Ovary (tissue), 9 donors: ENCODE measurements around the gene CA7. TPM values are rescaled to one million over a fixed set of nuclear protein-coding genes. Genes with fewer than 3 reads are reported as not detected.
"Not testable (repeated sequence)": the region's sequence is repeated elsewhere in the genome, so short reads cannot be mapped to it uniquely, and the experiment has no call there.

Experiments
- DNase-seq, 5 donors: peaks; one replicate each; pipeline ENCODE4 v3.0.0-alpha.2; 2019 to 2020
- H3K27ac ChIP-seq, 2 donors: fragments of 200-600 bp; one replicate each; pipeline versions ENCODE4 v1.5.1 to v1.8.0; 2019 to 2022
- H3K27me3 ChIP-seq: fragments of 200-600 bp; one replicate; pipeline ENCODE4 v1.8.0; 2022
- H3K36me3 ChIP-seq: fragments of 200-600 bp; sonication (generic); one replicate; pipeline ENCODE4 v1.5.1; 2019
- H3K4me1 ChIP-seq: one replicate; pipeline ENCODE4 v1.8.1; 2013; ENCODE audit warnings: mild to moderate bottlenecking, moderate library complexity; ENCODE audit not compliant: insufficient read depth
- H3K4me3 ChIP-seq: fragments of 200-600 bp; sonication (generic); one replicate; pipeline ENCODE4 v1.5.1; 2017
- H3K9me3 ChIP-seq, 2 donors: fragments of 200-600 bp in 1 of 2; sonication (generic) in 1 of 2; one replicate each; pipeline versions ENCODE4 v1.5.1 to v1.8.1; 2013 to 2019; ENCODE audit warnings: mild to moderate bottlenecking in 1 of 2, moderate library complexity in 1 of 2
- CTCF ChIP-seq, 3 donors: fragments of 450-650 bp in 2 of 3; fragments of 200-600 bp in 1 of 3; IDR thresholded peaks; one replicate each; pipeline versions ENCODE4 v1.5.1 to v1.8.0; 2016 to 2022; ENCODE audit warnings: antibody characterized with exemption in 3 of 3, mild to moderate bottlenecking in 1 of 3
- EP300 ChIP-seq: sonication (generic); formaldehyde crosslinking; IDR thresholded peaks from one replicate; pipeline ENCODE4 v1.6.1; 2017; ENCODE audit warnings: antibody characterized with exemption
- POLR2A ChIP-seq: fragments of 450-650 bp; IDR thresholded peaks from one replicate; pipeline ENCODE4 v1.6.1; 2017; ENCODE audit warnings: antibody characterized with exemption, mild to moderate bottlenecking, moderate library complexity
- WGBS, 3 donors: extraction: QIAGEN DNeasy Blood & Tissue Kit in 1 of 3; methylation state at CpG; one replicate each; pipeline versions ENCODE4 v1.1.5 to v1.1.7; 2013 to 2017; 5-methylcytosine and 5-hydroxymethylcytosine counted together
- intact Hi-C, 4 donors: fragments of 100-400 bp; cut with DNase I; formaldehyde crosslinking; loops; one replicate each; pipeline versions ENCODE4 v1.11.0 to v1.15.1; 2022 to 2023
- polyA plus RNA-seq, 2 donors: library from polyadenylated mRNA; stranded (reverse); fragments of 200-250 nt in 1 of 2; fragments of 350-450 nt in 1 of 2; fragmentation: Illumina TruSeq in 1 of 2; extraction: RNeasy Lipid Tissue Mini Kit (QIAGEN cat#74804) in 1 of 2; gene quantifications; one replicate each; pipeline ENCODE4 v1.2.3, GENCODE V29; 2013 to 2014
- total RNA-seq, 7 donors: library from RNA; depleted of rRNA in 2 of 7; stranded (reverse); fragments of >200 nt in 2 of 7; fragmentation: NEBNext Ultra II Directional in 3 of 7; extraction: Animal tissue kit (Norgen Biotek cat#: 25700) in 3 of 7; gene quantifications; one replicate each; pipeline versions ENCODE4 v1.1.0 to v1.2.4, GENCODE V29; 2016 to 2023
- donor health status: DM: no; HTN: no; CAD: no; lungs with moderate emphysema.
- donor health status: DM: no; HTN: no; CAD: no.
- donor health status: Bipolar disorder and iron deficiency.
- donor health status: DM: yes; HTN: yes; CAD: no.
- donor health status: DM: no; HTN: no; CAD: no.
- donor health status: DM: yes; HTN: yes; CAD: no.

CA7 gene
- total and polyA plus RNA-seq, 9 donors, result not detected

- peaks cover 23% of the 10 kb centered on the region for H3K4me1 ChIP-seq
- intact Hi-C loops, result loop anchor here (2.0 to 10.0 kb wide), 3 partner anchors 33 to 259 kb away; partner anchors contain the start of genes CIAO2B (in 2 of the 4), B3GNT9 (in 1 of the 4), FBXL8 (in 1 of the 4) and TRADD (in 1 of the 4)
- 78 to 86% (median 83%) methylated on average over 5 of the region's 5 CpGs for WGBS, 3 donors
- no peak for TF ChIP-seq CTCF (IDR thresholded peaks at IDR 0.05)
- no peak for TF ChIP-seq POLR2A
- H3K27ac ChIP-seq, result no peak overlapping the region
- no peak overlapping the region for H3K4me3 ChIP-seq
- no peaks in the 10 kb centered on the region for H3K27me3 ChIP-seq
- no peak for DNase-seq
- H3K9me3 ChIP-seq, result no peaks in the 10 kb centered on the region
- H3K36me3 ChIP-seq, result no peaks in the 10 kb centered on the region
These were observed 51.4 kb downstream of the CA7 start for GRCh38 chr16:66895689-66895979.

GRCh38 chr16:66895999-66896398, 51.8 kb downstream of the CA7 start:
- H3K27ac ChIP-seq, result no peak overlapping the region
- intact Hi-C loops, result loop anchor here (2.0 to 10.0 kb wide), 3 partner anchors 33 to 259 kb away; partner anchors contain the start of genes CIAO2B (in 2 of the 4), B3GNT9 (in 1 of the 4), FBXL8 (in 1 of the 4) and TRADD (in 1 of the 4)
- WGBS, 3 donors, result 89 to 96% (median 93%) methylated on average over 3 of the region's 3 CpGs
- no peaks in the 10 kb centered on the region for H3K9me3 ChIP-seq
- no peak overlapping the region for H3K4me3 ChIP-seq
- no peak for TF ChIP-seq POLR2A
- TF ChIP-seq EP300, result no peak
- no peak for TF ChIP-seq CTCF (IDR thresholded peaks at IDR 0.05)
- no peaks in the 10 kb centered on the region for H3K36me3 ChIP-seq
- H3K27me3 ChIP-seq, result no peaks in the 10 kb centered on the region
- peaks cover 26% of the 10 kb centered on the region for H3K4me1 ChIP-seq
- DNase-seq, result no peak

GRCh38 chr16:66896682-66897081, 52.5 kb downstream of the CA7 start:
- peaks cover 32% of the 10 kb centered on the region for H3K4me1 ChIP-seq
- not testable (repeated sequence) for H3K4me3 ChIP-seq, DNase-seq, H3K27ac ChIP-seq, H3K27me3 ChIP-seq, H3K36me3 ChIP-seq, H3K9me3 ChIP-seq
- intact Hi-C loops, result loop anchor here in 3 of 4 donors (5.0 to 10.0 kb wide), 2 partner anchors 36 to 258 kb away; partner anchors contain the start of genes CIAO2B (in 2 of the 3), B3GNT9 (in 1 of the 3), FBXL8 (in 1 of the 3) and TRADD (in 1 of the 3)
- 69 to 76% (median 75%) methylated on average over 5 of the region's 5 CpGs for WGBS, 3 donors

GRCh38 chr16:66898207-66898606, 54.0 kb downstream of the CA7 start:
- TF ChIP-seq CTCF (IDR thresholded peaks at IDR 0.05), result no peak
- Histone ChIP-seq H3K4me1 (peaks cover 32% of the 10 kb centered on the region), H3K9me3 (no peaks in the 10 kb centered on the region), H3K4me3 (no peak overlapping the region), H3K36me3 (no peaks in the 10 kb centered on the region), H3K27ac (peak overlapping the region in 1 of 2 donors; percentile 45), H3K27me3 (no peaks in the 10 kb centered on the region)
- peak; percentile 76 to 85 (median 79) for DNase-seq
- intact Hi-C loops, result loop anchor here in 3 of 4 donors (5.0 to 10.0 kb wide), 2 partner anchors 34 to 257 kb away; partner anchors contain the start of genes CIAO2B (in 2 of the 3), B3GNT9 (in 1 of the 3), FBXL8 (in 1 of the 3) and TRADD (in 1 of the 3)
- WGBS, 3 donors, result 1 to 22% (median 3%) methylated on average over 3 of the region's 3 CpGs

GRCh38 chr16:66898933-66899309, 54.7 kb downstream of the CA7 start:
- no peaks in the 10 kb centered on the region for H3K9me3 ChIP-seq
- peak overlapping the region; percentile 68 to 81 for H3K27ac ChIP-seq
- H3K36me3 ChIP-seq, result no peaks in the 10 kb centered on the region
- intact Hi-C loops, result loop anchor here in 3 of 4 donors (5.0 to 10.0 kb wide), 2 partner anchors 33 to 256 kb away; partner anchors contain the start of genes CIAO2B (in 2 of the 3), B3GNT9 (in 1 of the 3), FBXL8 (in 1 of the 3) and TRADD (in 1 of the 3)
- 39 to 62% (median 45%) methylated on average over 2 of the region's 2 CpGs for WGBS, 3 donors
- no peaks in the 10 kb centered on the region for H3K27me3 ChIP-seq
- no peak overlapping the region for H3K4me3 ChIP-seq
- peaks cover 36% of the 10 kb centered on the region for H3K4me1 ChIP-seq
- TF ChIP-seq EP300, result no peak
- TF ChIP-seq POLR2A, result no peak
- TF ChIP-seq CTCF (IDR thresholded peaks at IDR 0.05), result no peak
- no peak for DNase-seq
